HG03103 (cell line): ENCODE results near the gene ABL2.
A peak's percentile ranks its signal among the peaks of the same experiment; 100 is the strongest.
"Not testable (repeated sequence)": the region's sequence is repeated elsewhere in the genome, so short reads cannot be mapped to it uniquely, and the experiment has no call there.

Experiments
- ATAC-seq: cut with Tn5 transposase; IDR thresholded peaks from one replicate; pipeline ENCODE4 v1.9.1; 2021; ENCODE audit warnings: low read depth; ENCODE audit not compliant: unreplicated experiment

Gene ABL2

DNA sequence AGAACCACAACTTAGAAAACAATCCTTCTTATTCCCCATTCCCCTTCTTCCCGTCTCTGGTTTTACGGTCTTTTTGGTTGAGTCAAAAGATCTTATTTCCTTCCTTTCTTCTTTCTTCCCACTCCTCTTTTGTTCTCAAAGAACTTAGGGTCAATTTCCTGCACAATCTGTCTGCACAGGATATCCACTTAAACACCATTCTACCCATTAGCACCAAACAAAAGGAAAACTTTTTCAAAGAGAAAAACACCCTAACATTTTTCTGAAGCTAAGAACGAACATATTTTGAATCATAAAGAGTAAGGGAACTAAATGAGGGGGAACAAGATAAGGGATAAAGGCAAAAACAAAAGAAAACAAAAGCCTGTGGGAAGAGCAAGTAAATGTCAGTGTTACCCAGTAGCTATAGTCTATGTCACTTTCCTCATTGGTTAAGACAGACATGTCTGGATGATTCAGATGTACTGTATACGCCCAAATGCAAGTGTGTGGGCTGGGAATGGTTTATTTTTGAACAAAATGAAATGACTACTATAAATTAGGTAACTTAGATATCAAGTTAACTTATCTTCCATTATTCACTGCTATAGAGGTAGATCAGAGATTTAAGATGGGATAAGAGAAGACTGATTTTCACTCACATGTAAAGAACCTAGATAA, 87.8 kb downstream of the ABL2 start:
- no peak for ATAC-seq

DNA sequence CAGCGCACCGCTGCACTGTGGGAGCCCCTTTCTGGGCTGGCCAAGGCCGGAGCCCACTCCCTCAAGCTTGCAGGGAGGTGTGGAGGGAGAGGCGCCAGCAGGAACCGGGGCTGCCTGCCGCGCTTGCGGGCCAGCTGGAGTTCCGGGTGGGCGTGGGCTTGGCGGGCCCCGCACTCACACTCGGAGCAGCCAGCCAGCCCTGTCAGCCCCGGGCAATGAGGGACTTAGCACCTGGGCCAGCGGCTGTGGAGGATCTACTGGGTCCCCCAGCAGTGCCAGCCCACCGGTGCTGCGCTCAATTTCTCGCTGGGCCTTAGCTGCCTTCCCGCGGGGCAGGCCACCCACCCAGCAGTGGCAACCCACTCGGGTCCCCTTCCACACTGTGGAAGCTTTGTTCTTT, 90.7 kb downstream of the ABL2 start:
- ATAC-seq, result not testable (repeated sequence)

- ATAC-seq, result no peak
These were observed 91.7 kb downstream of the ABL2 start for GRCh38 chr1:179137617-179138255.

GRCh38 chr1:179135707-179136106, 93.8 kb downstream of the ABL2 start:
- not testable (repeated sequence) for ATAC-seq

DNA sequence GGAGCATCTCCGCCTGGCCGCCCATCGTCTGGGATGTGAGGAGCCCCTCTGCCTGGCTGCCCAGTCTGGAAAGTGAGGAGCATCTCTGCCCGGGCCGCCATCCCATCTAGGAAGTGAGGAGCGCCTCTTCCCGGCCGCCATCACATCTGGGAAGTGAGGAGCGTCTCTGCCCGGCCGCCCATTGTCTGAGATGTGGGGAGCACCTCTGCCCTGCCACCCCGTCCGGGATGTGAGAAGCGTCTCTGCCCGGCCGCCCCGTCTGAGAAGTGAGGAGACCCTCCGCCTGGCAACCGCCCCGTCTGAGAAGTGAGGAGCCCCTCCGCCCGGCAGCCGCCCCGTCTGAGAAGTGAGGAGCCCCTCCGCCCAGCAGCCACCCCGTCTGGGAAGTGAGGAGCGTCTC, 94.3 kb downstream of the ABL2 start:
- not testable (repeated sequence) for ATAC-seq

GRCh38 chr1:179129702-179130473, 99.6 kb downstream of the ABL2 start:
- peak; percentile 96 for ATAC-seq

DNA sequence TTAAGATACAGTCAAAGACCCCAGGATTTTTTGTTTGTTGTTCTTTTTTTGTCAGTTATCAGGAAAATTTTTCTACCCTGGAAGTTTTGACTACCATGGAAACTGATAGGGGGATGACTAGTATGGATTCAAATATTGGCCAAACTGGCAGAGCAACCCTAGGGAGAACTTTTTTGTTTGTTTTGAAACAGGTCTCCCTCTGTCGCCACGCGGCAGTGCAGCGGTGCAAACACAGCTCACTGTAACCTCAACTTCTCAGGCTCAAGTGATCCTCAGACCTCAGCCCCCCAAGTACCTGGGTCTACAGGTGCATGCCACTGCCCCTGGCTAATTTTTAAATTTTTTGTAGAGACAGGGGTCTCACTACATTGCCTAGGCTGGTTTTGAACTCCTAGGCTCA, 101.0 kb downstream of the ABL2 start:
- no peak for ATAC-seq

DNA sequence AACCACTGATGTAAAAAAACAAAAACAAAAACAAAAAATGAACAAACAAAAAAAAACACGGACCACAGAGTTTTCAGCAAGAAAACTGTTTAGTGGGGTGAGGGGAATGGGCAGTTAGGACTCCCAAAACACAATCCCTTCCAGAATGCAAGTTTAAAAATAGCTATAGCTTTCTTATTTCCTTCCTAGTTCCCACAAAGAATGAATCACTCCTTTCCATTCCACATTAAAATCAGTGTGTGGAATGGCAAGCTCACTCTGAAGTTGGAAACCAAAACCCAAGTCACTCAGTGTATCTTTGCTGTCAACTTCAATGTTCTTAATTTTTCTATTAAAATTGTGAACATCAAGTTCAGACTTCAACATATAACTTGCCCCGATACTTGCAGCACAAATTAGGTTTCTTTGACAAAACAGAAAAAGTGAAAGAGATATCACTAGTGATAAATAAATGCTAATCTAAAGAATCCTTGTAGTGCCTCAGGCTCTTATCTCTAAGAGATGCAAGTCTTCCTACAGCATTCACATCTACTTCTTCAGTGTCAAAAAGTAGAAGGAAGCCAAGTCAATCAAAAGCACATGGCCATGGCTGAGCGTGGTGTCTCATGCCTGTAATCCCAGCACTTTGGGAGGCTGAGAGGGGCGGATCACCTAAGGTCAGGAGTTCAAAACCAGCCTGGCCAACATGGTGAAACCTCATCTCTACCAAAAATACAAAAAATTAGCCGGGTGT, 102.1 kb downstream of the ABL2 start:
- no peak for ATAC-seq

GRCh38 chr1:179126338-179127060, 103.0 kb downstream of the ABL2 start:
- no peak for ATAC-seq

- no peak for ATAC-seq
These were observed 104.6 kb downstream of the ABL2 start for GRCh38 chr1:179124873-179125272.

DNA sequence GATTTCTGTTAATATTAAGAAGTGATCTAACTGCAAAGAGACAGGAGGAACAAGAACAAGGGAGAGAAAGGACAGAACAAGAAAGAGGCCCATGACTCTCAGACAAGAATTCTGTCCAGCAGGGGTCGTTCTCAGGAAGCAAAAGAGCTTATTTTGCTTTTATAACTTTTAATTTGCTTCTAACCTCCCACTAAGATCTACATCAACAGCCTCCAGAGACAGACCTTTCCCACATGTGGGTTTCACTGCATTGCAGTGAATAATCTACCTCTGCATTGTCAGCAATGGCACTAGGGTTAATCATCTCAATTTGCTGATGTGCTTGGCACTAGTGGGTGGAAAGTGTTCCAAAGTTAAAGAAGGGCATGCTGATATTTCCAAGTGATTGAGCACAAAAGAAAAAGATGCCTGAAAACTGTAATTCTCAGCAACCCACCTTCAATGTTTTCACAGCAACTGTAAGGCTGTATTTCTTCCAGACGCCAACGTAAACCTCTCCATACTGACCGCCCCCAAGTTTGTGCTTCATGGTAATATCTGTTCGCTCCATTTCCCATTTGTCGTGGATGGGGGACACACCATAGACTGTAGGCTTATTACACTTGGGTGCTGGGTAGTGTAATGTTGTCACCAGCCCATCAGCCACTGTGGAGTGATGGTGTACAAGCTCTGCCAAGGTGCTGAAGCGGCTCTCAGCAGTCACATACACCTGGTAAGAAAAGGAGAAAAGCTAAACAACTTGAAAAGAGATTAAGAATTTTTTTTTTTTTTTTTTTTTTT, 108.1 kb downstream of the ABL2 start:
- no peak for ATAC-seq

- no peak for ATAC-seq
These were observed 108.7 kb downstream of the ABL2 start for GRCh38 chr1:179120736-179121135.

DNA sequence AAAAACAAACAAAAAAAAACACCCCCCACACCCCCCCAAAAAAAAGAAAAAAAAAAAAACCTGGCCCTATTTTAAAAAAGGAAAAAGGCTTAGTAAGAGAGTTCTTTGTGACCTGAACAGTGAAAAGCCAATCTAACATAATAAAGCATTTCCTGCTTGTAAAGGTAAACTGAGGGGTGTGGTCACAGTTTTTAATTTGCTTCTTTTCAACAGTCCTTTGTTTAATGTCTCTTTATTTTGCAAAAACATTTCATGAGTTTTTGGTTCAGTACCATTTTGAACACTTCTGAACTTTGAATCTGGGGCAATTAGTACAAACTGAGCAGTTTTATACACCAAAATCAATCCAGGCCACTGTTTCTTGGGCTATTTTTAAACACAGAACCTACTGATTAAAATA, 110.0 kb downstream of the ABL2 start:
- no peak for ATAC-seq

- no peak for ATAC-seq
These were observed 114.3 kb downstream of the ABL2 start for GRCh38 chr1:179115181-179115580.

DNA sequence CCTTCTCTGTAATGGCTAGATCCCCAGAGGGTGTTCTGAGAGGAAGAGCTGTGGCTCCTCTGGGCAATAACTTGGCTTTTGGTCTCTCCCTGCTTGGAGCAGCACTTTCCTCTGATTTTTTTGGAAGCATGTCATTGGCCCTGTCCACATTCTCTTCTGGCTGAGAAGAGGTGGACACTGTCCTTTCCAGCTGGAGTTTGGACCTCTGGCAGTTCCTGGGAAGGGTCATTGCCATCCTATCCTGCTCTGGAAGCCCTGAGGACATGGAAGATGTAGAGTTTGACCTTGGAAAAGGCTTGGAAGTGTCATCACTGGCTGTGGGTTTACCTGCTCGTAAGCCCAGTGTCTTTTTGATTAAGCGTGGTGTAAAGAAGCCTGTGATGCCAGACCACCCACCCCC, 120.8 kb downstream of the ABL2 start:
- no peak for ATAC-seq

- no peak for ATAC-seq
These were observed 121.5 kb downstream of the ABL2 start for GRCh38 chr1:179107706-179108629.

DNA sequence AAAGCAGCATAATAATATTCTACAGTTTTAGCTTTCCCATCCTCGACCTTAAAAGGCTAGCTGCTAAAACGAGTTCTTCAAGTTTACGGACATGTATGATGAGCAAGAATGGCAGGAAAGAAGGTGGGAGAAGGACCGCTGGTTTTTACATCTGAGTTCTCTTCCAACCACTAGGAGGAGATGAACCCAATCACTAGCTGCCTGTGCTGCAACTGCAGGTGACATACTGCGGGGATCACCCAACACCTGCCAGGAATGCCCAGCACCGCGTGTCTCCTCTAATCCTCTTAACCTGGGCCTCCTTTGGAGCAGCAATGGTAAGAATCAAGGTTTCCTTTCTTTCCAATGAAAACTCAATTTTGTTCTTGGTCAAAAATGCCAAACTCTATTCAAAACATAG, 124.1 kb downstream of the ABL2 start:
- no peak for ATAC-seq

- ATAC-seq, result no peak
These were observed 124.7 kb downstream of the ABL2 start for GRCh38 chr1:179104611-179105250.
